Erythroblast (primary cell): ENCODE results near the gene S100A1.

Experiments
- DNase-seq, 2 experiments: peaks; one replicate each; lab custom pipeline; 2025; lab: John Stamatoyannopoulos, UW
- GATA1 ChIP-seq: IDR thresholded peaks from 2 replicates; pipeline ENCODE4 v1.6.1; 2011; ENCODE audit warnings: low read depth, mild to moderate bottlenecking, control low read depth, low read length, moderate library complexity
- POLR2A ChIP-seq: IDR thresholded peaks from 2 replicates; pipeline ENCODE4 v1.6.1; 2011; ENCODE audit warnings: mild to moderate bottlenecking, low read length

The S100A1 gene

DNA sequence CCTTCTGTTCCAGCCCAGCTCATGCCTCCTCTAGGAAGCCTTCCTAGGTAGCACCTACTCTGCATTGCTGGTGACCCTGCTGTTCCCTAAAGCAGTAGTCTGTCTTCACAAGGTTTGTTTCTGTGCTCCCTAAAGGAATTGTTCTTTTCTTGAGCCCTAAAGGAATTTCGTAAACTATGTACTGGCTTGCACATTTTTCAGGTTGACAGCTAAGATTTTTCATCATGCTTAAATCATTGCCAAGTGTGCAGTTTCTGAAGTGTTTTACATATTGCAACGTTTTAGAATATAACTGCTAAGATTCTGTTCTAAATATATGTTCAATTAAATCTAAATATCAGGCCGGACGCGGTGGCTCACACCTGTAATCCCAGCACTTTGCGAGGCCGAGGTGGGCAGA, 28.4 kb upstream of the S100A1 start:
- TF ChIP-seq GATA1 = no peak
- TF ChIP-seq POLR2A = no peak
- DNase-seq = no peak

DNA sequence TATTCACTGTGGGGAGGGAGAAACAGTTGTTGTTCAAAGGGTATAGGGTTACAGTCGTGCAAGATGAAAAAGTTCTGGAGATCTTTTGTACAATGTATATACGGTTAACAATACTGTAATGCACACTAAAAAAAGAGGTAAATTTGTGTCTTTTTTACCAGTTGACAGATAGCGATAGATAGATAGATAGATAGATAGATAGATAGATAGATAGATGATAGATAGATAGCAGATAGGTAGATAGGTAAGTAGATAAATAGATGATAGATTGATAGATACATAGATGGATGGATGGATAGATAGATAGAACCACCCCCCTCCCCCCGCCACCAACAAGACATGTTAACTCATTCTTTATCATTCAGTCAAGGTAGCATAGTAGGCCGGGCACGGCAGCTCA, 25.5 kb upstream of the S100A1 start:
- TF ChIP-seq POLR2A (no peak), GATA1 (no peak)
- no peak for DNase-seq

DNA sequence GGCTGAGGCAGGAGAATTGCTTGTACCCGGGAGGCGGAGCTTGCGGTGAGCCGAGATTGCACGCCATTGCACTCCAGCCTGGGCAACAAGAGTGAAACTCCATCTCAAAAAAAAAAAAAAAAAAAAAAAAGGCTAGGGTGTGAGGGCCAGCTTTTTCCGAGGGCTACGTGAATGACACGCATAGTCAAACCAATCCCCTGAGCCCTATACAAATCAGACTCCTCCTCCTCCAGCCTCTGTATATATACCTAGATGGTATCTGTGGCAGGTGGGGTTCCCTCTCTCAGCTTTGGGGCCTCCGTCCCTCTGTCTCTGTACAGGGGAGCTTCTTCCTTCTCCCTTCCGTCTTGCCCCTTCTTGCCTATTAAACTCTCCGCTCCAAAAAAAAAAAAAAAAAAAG, 22.0 kb upstream of the S100A1 start:
- TF ChIP-seq GATA1 (no peak), POLR2A (no peak)
- no peak for DNase-seq

DNA sequence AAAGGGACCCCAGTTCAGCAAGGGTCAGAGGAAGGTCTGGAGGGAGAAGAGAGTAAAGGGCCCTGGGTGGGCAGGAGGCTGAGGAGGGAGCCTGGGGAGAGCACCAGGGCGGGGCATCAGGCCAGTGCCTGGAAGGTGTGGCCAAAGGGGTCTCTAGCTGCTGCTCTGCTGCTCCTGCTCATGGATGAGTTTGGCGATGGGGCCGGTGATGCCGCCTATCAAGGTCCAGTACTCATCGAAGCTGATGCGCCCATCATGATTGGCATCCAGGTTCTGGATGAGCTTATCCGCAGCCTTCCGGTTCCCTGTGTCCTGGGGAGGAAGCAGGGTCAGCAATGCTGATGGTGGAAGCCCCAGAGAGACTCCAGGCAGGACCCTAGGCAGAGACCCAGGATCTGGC, 20.9 kb upstream of the S100A1 start:
- no peak for DNase-seq
- TF ChIP-seq POLR2A = no peak
- TF ChIP-seq GATA1 = no peak

DNA sequence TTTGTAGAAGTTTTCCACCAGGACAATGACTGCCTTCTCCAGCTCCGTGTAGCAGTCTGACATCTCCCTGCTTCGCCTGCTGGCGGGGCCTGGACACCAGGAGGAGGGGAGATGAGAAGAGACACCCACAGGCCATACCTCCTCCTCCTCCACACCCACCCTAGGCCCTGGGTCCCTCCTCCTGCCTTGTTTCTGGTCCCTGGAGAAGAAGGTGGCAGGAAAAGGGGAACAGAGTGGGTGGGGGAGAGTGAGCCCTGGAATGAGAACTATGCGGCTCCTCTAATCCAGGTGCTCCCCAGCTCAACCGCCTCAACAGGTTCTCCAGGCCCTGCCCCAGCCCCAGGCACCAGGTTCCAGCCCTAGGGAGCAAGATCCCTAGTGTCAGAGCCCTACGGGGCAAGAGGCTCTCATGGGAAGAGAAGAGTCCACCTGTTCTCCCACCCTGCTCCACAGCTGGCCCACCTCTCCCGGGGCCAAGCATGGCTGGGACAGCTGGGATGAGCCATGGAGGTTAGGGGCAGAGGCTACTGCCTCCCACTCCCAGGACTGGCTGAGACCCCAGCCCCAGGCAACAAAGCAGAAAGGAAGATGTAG, 20.0 kb upstream of the S100A1 start:
- TF ChIP-seq GATA1 (no peak), POLR2A (no peak)
- no peak for DNase-seq

DNA sequence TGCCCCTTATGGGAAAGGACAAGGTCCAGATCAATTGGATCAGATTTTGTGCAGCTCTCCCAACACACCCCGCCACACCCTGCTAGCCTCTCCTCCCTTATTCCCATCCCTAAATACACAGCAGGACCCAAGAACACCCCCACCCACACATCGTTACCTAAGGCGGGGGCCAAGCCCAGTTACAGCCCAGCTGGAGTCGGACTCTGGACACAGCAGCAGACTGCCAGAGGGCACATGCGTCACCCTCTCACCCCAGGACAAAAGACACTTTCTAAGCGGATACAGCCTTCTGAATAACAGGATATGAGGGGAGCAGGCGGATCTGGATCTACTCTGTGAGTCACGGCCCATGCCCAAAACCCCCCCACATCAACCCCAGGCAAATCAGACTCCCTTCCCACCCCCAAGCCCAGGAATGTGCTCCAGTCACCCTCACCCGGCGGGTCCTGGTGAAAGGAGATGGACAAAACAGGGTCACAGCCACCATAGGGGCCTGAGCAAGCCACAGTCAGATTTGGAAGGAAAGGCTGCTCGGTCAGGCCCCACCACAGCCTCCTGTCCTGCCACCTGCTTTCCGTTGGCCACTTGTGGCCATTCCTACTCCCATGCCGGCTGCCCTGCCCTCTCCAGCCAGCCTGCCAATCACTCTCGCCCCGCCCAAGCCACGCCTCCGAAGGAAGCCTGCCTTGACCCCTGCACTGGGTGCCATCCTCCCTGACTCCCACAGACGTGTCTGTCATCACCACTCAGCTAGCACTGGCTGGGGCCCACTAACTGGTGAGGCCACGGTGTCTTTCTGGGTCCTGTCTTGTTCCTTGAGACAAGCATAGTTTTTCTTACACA, 19.3 kb upstream of the S100A1 start:
- TF ChIP-seq POLR2A (no peak), GATA1 (no peak)
- DNase-seq = no peak

DNA sequence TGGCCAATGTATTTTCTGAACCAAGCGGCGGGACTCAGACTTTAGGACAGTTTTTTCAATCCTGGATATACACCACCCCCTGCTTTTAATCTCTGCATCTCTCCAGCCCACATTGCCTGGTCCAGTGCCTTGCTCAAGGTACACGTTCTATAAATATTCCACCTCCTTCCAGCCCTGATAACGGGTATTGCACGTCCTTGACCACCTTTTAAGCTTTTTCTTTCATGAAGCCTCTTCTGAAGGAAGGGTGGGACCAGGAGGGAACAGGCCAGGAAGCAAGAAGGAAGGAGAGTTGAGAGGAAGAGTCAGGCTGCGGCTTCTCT, 18.7 kb upstream of the S100A1 start:
- TF ChIP-seq GATA1 = no peak
- no peak for TF ChIP-seq POLR2A
- no peak for DNase-seq

DNA sequence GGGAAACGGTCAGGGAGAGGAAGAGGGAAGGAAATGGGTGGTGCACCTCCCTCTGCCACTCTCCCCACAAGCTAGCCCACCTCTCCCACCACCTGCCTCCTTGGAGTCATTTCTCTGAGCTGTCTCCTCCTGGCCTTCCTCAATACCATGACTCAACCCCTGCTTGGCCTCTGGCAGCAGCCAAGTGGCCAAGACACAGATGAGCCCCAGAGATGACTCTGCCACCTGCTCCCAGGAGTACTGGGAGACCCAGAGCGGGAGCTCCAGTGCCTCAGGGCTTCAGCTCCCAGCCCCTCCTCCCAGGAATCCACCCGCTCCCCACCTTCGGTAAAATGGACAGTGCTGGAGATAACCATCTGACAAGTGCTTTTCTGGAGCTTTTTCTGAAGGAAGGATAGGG, 17.9 kb upstream of the S100A1 start:
- peak in 1 of 2 experiments; percentile 14 for DNase-seq
- no peak for TF ChIP-seq POLR2A
- no peak for TF ChIP-seq GATA1

DNA sequence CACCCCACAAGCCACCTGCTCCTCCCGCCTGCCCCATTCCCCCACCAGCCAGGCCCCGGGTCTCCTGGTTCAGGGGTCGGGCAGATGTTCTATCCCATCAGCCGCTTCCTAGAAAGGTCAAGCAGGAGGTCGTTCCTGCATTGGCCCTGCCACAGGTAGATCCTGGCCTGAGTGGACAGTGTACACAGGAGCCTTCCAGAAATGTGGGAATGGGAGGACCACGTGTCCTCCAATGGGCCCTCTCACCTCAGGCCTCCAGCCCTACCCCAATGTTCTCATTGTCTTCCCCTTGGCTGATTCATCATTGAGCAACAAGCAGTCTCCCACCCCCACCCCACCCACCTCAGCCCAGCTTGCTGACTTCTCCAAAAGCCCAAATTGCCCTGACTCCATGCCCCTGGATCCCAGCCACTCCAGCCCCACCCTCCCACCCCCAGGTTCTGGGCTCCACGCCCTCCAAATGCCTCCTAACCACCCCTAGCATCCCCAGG, 17.4 kb upstream of the S100A1 start:
- DNase-seq = no peak
- TF ChIP-seq POLR2A (no peak), GATA1 (no peak)

DNA sequence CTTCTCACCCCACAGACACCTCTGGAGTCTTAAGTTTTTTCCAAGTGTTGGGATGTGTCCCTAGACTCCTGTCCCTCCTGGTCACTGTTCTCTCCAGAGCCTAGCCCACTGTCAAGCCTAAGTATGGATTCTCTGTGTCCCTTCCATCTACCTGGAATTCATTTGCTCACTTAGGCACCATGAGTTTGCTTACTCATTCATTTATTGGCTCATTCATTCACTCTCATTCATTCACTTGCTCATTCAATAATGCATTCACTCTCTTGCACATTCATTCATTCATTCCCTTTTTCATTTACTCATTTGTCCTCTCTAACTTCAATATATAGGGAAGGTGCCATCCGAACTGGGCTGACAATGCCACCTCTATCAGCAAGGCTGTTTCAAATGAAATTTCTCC, 16.9 kb upstream of the S100A1 start:
- TF ChIP-seq GATA1 (no peak), POLR2A (no peak)
- no peak for DNase-seq

DNA sequence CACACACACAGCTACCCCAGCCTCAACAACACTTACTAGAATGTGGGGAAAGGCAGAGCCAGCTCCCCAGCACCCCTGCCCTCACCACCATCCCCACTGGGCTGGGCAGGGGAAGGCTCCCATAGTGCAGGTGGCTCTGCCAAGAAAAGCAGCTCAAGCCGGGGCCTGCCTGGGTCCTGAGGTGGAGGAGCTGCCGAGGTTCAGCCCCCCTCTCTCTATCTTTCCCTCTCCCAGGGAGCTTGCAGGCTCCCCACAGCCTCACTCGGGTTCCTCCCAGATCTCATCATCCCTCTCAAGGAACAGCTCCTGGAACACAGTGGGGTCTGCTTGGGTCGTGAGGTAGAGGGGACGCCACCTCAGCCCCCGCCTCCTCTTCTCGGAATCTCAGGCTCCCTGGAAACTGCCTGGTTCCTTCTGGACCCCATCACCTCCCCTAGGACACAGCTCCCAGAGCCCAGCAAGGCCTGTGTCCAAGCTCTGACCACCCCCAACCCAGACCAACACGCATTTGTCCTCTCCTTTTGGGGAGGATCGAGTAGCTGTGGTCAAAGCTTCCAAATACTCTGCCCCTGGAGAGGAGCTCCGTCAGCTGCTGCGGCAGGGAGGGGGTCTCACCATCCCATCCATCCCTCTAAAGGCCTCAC, 16.0 kb upstream of the S100A1 start:
- DNase-seq = no peak
- no peak for TF ChIP-seq POLR2A
- TF ChIP-seq GATA1 = no peak

DNA sequence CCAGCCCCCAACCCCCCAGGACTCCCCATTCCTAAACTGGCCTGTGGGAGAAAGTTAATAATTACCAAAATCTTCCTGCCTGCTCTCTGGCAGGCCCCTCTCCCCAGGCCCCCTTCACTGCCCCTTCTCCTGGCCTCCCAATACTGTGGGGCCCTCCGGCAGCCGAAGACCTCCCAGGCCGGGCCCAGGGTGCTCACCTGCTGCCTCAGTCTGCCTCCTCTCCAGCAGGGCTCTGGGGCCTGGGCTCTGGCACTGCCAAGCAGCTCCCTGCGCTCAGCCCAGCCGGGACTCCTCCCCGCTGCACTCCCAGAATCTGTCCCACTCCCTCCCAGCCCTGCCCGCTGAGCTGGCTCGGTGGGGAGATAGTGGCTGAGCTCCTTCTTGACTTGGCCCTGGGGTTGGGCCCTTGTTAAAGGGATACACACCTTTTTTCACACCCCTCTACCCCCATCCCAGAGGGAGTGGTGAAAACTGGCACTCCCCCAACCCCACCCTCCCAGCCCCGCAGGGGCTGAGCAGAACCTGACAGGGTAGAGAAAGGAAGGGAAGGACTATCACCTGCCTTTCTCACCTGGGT, 15.4 kb upstream of the S100A1 start, which contains the start of gene S100A16:
S100A16 (minus strand) TSS at position 383 of the 577 bp plus-strand sequence. CDS start 4,986 bp downstream, outside the sequence.
- peak in 1 of 2 experiments; percentile 20 for DNase-seq
- TF ChIP-seq GATA1 = no peak
- TF ChIP-seq POLR2A = no peak

DNA sequence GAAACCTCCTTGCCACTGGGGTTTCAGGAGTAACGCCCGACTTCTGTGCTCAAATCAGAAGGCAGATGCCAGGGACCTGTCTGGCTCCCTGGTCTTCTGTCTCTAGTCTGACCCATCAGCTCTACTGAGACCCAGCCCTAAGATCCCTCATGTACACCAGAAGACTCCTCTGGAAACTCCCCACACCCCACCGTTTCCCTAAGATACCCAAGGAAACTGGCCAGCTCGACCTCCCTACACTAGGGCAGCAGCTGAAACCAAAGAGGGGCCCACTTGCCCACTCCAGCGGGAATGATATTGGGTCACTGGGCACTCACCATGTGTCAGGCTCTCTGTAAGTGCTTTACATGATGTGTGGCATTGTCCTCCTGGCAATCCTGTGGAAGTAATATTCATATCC, 14.8 kb upstream of the S100A1 start:
- TF ChIP-seq GATA1 (no peak), POLR2A (no peak)
- DNase-seq = no peak
